ENCODE data around the gene TBC1D22A. TPM values are rescaled to one million over a fixed set of nuclear protein-coding genes. Genes with fewer than 3 reads are reported as not detected.
A peak's percentile ranks its signal among the peaks of the same experiment; 100 is the strongest.

TBC1D22A gene
- total RNA-seq, 4 donors from 2014 or later, result 9.2 to 45.3 (median 22.8) TPM

GRCh38 chr22:47090591-47091245, 328.3 kb downstream of the TBC1D22A start:
- DNase-seq, result peak in 1 of 2 donors; percentile 44
- intact Hi-C loops (cut with DNase I; ENCODE audit: low total_unique reads), result no loop called here

GRCh38 chr22:47091246-47091651, 328.8 kb downstream of the TBC1D22A start:
- DNase-seq, result no peak
- H3K27me3 ChIP-seq, result no peaks in the 10 kb centered on the region
- H3K36me3 ChIP-seq, result no peaks in the 10 kb centered on the region
- no peaks in the 10 kb centered on the region for H3K4me1 ChIP-seq
- no peak overlapping the region for H3K27ac ChIP-seq
- no peak for TF ChIP-seq CTCF (IDR thresholded peaks at IDR 0.05)
- TF ChIP-seq POLR2A (IDR thresholded peaks at IDR 0.05), result no peak
- intact Hi-C loops (cut with DNase I; ENCODE audit: low total_unique reads), result no loop called here
- no peaks in the 10 kb centered on the region for H3K9me3 ChIP-seq
- peak overlapping the region; percentile 16 to 25 for H3K4me3 ChIP-seq

More at GRCh38 chr22:47090591-47091245, 328.3 kb downstream of the TBC1D22A start:
- H3K36me3 ChIP-seq, result no peaks in the 10 kb centered on the region
- H3K9me3 ChIP-seq, result no peaks in the 10 kb centered on the region
- no peaks in the 10 kb centered on the region for H3K4me1 ChIP-seq
- H3K4me3 ChIP-seq, result peak overlapping the region; percentile 16 to 25
- no peaks in the 10 kb centered on the region for H3K27me3 ChIP-seq
- no peak overlapping the region for H3K27ac ChIP-seq
- TF ChIP-seq POLR2A (IDR thresholded peaks at IDR 0.05) (no peak), CTCF (IDR thresholded peaks at IDR 0.05) (no peak)

GRCh38 chr22:47091921-47092700, 329.7 kb downstream of the TBC1D22A start:
- intact Hi-C loops (cut with DNase I; ENCODE audit: low total_unique reads), result no loop called here
- H3K36me3 ChIP-seq, result no peaks in the 10 kb centered on the region
- no peaks in the 10 kb centered on the region for H3K27me3 ChIP-seq
- H3K4me3 ChIP-seq, result no peak overlapping the region
- DNase-seq, result no peak
- no peaks in the 10 kb centered on the region for H3K4me1 ChIP-seq
- TF ChIP-seq POLR2A (IDR thresholded peaks at IDR 0.05), result no peak
- no peak for TF ChIP-seq CTCF (IDR thresholded peaks at IDR 0.05)
- no peak overlapping the region for H3K27ac ChIP-seq
- no peaks in the 10 kb centered on the region for H3K9me3 ChIP-seq

- H3K27me3 ChIP-seq, result no peaks in the 10 kb centered on the region
- no peak for DNase-seq
- H3K36me3 ChIP-seq, result no peaks in the 10 kb centered on the region
- intact Hi-C loops (cut with DNase I; ENCODE audit: low total_unique reads), result no loop called here
- no peak overlapping the region for H3K27ac ChIP-seq
- H3K9me3 ChIP-seq, result no peaks in the 10 kb centered on the region
- H3K4me1 ChIP-seq, result no peaks in the 10 kb centered on the region
- no peak for TF ChIP-seq CTCF (IDR thresholded peaks at IDR 0.05)
- TF ChIP-seq POLR2A (IDR thresholded peaks at IDR 0.05), result no peak
- H3K4me3 ChIP-seq, result no peak overlapping the region
Observed at GRCh38 chr22:47092896-47093311, 330.5 kb downstream of the TBC1D22A start.

- Histone ChIP-seq H3K9me3 (no peaks in the 10 kb centered on the region), H3K4me3 (no peak overlapping the region), H3K27ac (no peak overlapping the region), H3K4me1 (no peaks in the 10 kb centered on the region), H3K36me3 (no peaks in the 10 kb centered on the region), H3K27me3 (no peaks in the 10 kb centered on the region)
- DNase-seq, result no peak
- intact Hi-C loops (cut with DNase I; ENCODE audit: low total_unique reads), result no loop called here
- no peak for TF ChIP-seq CTCF (IDR thresholded peaks at IDR 0.05)
Observed at GRCh38 chr22:47093720-47094119, 331.3 kb downstream of the TBC1D22A start.
